Memory B cell (primary cell): ENCODE data around the gene HOXA5.
A peak's percentile ranks its signal among the peaks of the same experiment; 100 is the strongest.

ENCODE experiments used
- ATAC-seq: fragments of 150-1000 bp; cut with Tn5 transposase; 2 replicates; pipeline ENCODE4 v1.10.0; 2021; ENCODE audit warnings: low read depth, mild to moderate bottlenecking, moderate library complexity
- DNase-seq, 2 donors: peaks; one replicate each; pipeline ENCODE4 v3.0.0; 2022; ENCODE audit warnings: low spot score in 2 of 2
- H3K27ac Mint-ChIP-seq: one replicate; pipeline ENCODE4 v1.8.0; 2022; ENCODE audit warnings: mild to moderate bottlenecking, moderate library complexity, mixed read lengths
- H3K27me3 Mint-ChIP-seq: one replicate; pipeline ENCODE4 v1.8.0; 2022; ENCODE audit warnings: mixed read lengths
- H3K36me3 Mint-ChIP-seq: one replicate; pipeline ENCODE4 v1.8.0; 2022; ENCODE audit warnings: mild to moderate bottlenecking, mixed read lengths
- H3K4me1 Mint-ChIP-seq: one replicate; pipeline ENCODE4 v1.8.0; 2022; ENCODE audit warnings: mixed read lengths
- H3K4me3 Mint-ChIP-seq: one replicate; pipeline ENCODE4 v1.8.0; 2022; ENCODE audit warnings: mild to moderate bottlenecking, moderate library complexity, mixed read lengths
- H3K9me3 Mint-ChIP-seq: one replicate; pipeline ENCODE4 v1.8.0; 2022; ENCODE audit warnings: mixed read lengths

HOXA5 gene

GRCh38 chr7:27105301-27106031, 38.0 kb downstream of the HOXA5 start:
- H3K27ac Mint-ChIP-seq: no peak overlapping the region
- H3K9me3 Mint-ChIP-seq: peaks cover 2% of the 10 kb centered on the region
- peaks cover 12% of the 10 kb centered on the region for H3K4me1 Mint-ChIP-seq
- no peak for DNase-seq
- H3K4me3 Mint-ChIP-seq: no peak overlapping the region
- peaks cover 16% of the 10 kb centered on the region for H3K27me3 Mint-ChIP-seq
- no peak for ATAC-seq
- peaks cover 6% of the 10 kb centered on the region for H3K36me3 Mint-ChIP-seq

- ATAC-seq (no peak), DNase-seq (no peak)
- Mint-ChIP-seq H3K9me3 (peaks cover 2% of the 10 kb centered on the region), H3K27ac (no peak overlapping the region), H3K4me3 (no peak overlapping the region), H3K36me3 (peaks cover 10% of the 10 kb centered on the region), H3K4me1 (peaks cover 12% of the 10 kb centered on the region), H3K27me3 (peaks cover 16% of the 10 kb centered on the region)
Observed at GRCh38 chr7:27104341-27105058, 39.0 kb downstream of the HOXA5 start.

- H3K27ac Mint-ChIP-seq: no peak overlapping the region
- peaks cover 2% of the 10 kb centered on the region for H3K9me3 Mint-ChIP-seq
- no peak for ATAC-seq
- no peak overlapping the region for H3K4me3 Mint-ChIP-seq
- no peak for DNase-seq
- peaks cover 13% of the 10 kb centered on the region for H3K36me3 Mint-ChIP-seq
- H3K4me1 Mint-ChIP-seq: peaks cover 12% of the 10 kb centered on the region
- H3K27me3 Mint-ChIP-seq: peaks cover 17% of the 10 kb centered on the region
Observed at GRCh38 chr7:27103489-27104226, 39.8 kb downstream of the HOXA5 start.

- Mint-ChIP-seq H3K4me3 (peak within 1 kb of the TSS; percentile 3), H3K36me3 (peaks cover 13% of the 10 kb centered on the region)
Observed at GRCh38 chr7:27102581-27103442, 40.7 kb downstream of the HOXA5 start, which contains the start of gene HOXA2. HOXA2 (minus strand) TSS chr7:27102683; CDS start chr7:27102500, 183 bp downstream.

GRCh38 chr7:27101957-27102580, 41.4 kb downstream of the HOXA5 start:
- Mint-ChIP-seq H3K36me3 (peaks cover 11% of the 10 kb centered on the region), H3K27ac (no peak overlapping the region), H3K27me3 (peaks cover 22% of the 10 kb centered on the region), H3K4me3 (no peak overlapping the region), H3K4me1 (peaks cover 18% of the 10 kb centered on the region), H3K9me3 (no peaks in the 10 kb centered on the region)
- ATAC-seq (no peak), DNase-seq (no peak)

More at GRCh38 chr7:27102581-27103442, 40.7 kb downstream of the HOXA5 start, which contains the start of gene HOXA2:
- H3K4me1 Mint-ChIP-seq: peaks cover 12% of the 10 kb centered on the region
- H3K27ac Mint-ChIP-seq: no peak within 1 kb of the TSS
- ATAC-seq: no peak
- peaks cover 19% of the 10 kb centered on the region for H3K27me3 Mint-ChIP-seq
- DNase-seq: no peak
- H3K9me3 Mint-ChIP-seq: peaks cover 2% of the 10 kb centered on the region

GRCh38 chr7:27101171-27101956, 42.1 kb downstream of the HOXA5 start:
- Mint-ChIP-seq H3K4me3 (no peak overlapping the region), H3K27me3 (peaks cover 22% of the 10 kb centered on the region), H3K36me3 (peaks cover 11% of the 10 kb centered on the region), H3K27ac (no peak overlapping the region), H3K9me3 (no peaks in the 10 kb centered on the region), H3K4me1 (peaks cover 20% of the 10 kb centered on the region)
- ATAC-seq: no peak
- no peak for DNase-seq

- no peak overlapping the region for H3K4me3 Mint-ChIP-seq
- H3K27ac Mint-ChIP-seq: no peak overlapping the region
- peaks cover 20% of the 10 kb centered on the region for H3K4me1 Mint-ChIP-seq
- no peaks in the 10 kb centered on the region for H3K9me3 Mint-ChIP-seq
- H3K27me3 Mint-ChIP-seq: peaks cover 22% of the 10 kb centered on the region
- DNase-seq (no peak), ATAC-seq (no peak)
- peaks cover 11% of the 10 kb centered on the region for H3K36me3 Mint-ChIP-seq
Observed at GRCh38 chr7:27100694-27101170, 42.7 kb downstream of the HOXA5 start.

- peaks cover 11% of the 10 kb centered on the region for H3K36me3 Mint-ChIP-seq
- peaks cover 24% of the 10 kb centered on the region for H3K27me3 Mint-ChIP-seq
- no peaks in the 10 kb centered on the region for H3K9me3 Mint-ChIP-seq
- no peak for DNase-seq
- no peak overlapping the region for H3K27ac Mint-ChIP-seq
- peaks cover 27% of the 10 kb centered on the region for H3K4me1 Mint-ChIP-seq
- no peak for ATAC-seq
- H3K4me3 Mint-ChIP-seq: no peak overlapping the region
Observed at GRCh38 chr7:27099453-27100370, 43.8 kb downstream of the HOXA5 start.

- no peak overlapping the region for H3K27ac Mint-ChIP-seq
- H3K9me3 Mint-ChIP-seq: no peaks in the 10 kb centered on the region
- no peak overlapping the region for H3K4me3 Mint-ChIP-seq
- ATAC-seq (no peak), DNase-seq (no peak)
- H3K27me3 Mint-ChIP-seq: peaks cover 21% of the 10 kb centered on the region
- peaks cover 11% of the 10 kb centered on the region for H3K36me3 Mint-ChIP-seq
- H3K4me1 Mint-ChIP-seq: peaks cover 27% of the 10 kb centered on the region
Observed at GRCh38 chr7:27098578-27099451, 44.7 kb downstream of the HOXA5 start.

GRCh38 chr7:27097686-27098577, 45.5 kb downstream of the HOXA5 start:
- H3K27ac Mint-ChIP-seq: no peak overlapping the region

More at GRCh38 chr7:27097686-27098577, 45.5 kb downstream of the HOXA5 start:
- H3K27me3 Mint-ChIP-seq: peaks cover 18% of the 10 kb centered on the region
- ATAC-seq: no peak
- DNase-seq: no peak
- peak overlapping the region; percentile 90 for H3K4me3 Mint-ChIP-seq
- peaks cover 11% of the 10 kb centered on the region for H3K36me3 Mint-ChIP-seq
- H3K4me1 Mint-ChIP-seq: peaks cover 24% of the 10 kb centered on the region
- no peaks in the 10 kb centered on the region for H3K9me3 Mint-ChIP-seq
